C1 segment of cervical spinal cord (tissue), 14 donors: Measurements from ENCODE around the gene CSF1R.
"Not testable (repeated sequence)": the region's sequence is repeated elsewhere in the genome, so short reads cannot be mapped to it uniquely, and the experiment has no call there.

Experiments used
- DNase-seq, 14 donors: peaks; one replicate each; lab custom pipeline; 2025; lab: John Stamatoyannopoulos, UW

The CSF1R gene

DNA sequence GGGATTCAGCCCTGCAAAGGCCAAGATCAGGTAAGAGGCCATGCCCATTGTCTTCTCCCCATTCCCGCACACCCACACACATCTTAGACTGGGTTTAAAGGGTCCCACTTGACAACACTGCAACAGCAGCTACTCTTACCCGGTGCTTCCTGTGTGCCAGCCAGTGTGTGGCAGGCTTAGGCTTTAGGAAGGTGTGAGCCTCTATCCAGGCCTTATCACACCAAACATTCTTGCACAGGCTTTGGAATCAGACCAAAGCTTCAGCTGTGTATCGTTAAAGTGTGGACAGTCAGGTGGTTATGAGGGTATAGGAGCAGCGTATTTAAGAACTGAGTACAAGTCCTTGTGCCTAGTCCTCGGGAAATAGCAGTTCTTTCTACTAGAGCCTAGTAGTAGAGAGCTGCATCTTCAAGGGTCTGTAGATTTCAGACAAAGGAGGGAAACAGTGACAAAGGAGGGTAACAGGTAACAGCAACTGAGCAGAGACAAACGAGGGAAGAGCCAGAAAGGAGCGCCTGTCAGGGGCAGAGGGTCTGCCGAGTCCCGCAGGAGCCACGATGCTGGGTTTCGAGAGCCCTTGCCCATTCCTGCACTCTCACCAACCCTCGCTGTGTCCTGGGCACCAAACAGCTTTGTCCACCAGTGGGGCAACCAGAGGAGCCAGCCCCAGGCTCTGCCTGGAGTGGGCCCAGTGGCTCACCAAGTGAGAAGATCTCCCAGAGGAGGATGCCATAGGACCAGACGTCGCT is 30.9 kb downstream of the CSF1R start:
- DNase-seq = no peak

DNA sequence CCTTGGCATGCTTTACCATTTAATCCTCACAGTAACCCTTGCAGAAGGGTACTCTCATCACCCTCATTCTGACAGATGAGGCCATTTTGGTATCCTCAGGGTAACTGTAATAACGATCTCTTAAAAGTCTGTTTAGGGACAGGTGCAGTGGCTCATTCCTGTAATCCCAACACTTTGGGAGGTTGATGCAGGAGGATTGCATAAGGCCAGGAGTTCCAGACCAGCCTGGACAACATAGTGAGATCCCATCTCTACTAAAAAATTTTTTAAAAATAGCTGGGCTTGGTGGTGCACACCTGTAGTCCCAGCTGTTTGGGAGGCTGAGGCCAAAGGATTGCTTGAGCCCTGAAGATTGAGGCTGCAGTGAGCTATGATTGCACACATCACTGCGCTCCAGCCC is 31.8 kb downstream of the CSF1R start:
- DNase-seq = no peak

DNA sequence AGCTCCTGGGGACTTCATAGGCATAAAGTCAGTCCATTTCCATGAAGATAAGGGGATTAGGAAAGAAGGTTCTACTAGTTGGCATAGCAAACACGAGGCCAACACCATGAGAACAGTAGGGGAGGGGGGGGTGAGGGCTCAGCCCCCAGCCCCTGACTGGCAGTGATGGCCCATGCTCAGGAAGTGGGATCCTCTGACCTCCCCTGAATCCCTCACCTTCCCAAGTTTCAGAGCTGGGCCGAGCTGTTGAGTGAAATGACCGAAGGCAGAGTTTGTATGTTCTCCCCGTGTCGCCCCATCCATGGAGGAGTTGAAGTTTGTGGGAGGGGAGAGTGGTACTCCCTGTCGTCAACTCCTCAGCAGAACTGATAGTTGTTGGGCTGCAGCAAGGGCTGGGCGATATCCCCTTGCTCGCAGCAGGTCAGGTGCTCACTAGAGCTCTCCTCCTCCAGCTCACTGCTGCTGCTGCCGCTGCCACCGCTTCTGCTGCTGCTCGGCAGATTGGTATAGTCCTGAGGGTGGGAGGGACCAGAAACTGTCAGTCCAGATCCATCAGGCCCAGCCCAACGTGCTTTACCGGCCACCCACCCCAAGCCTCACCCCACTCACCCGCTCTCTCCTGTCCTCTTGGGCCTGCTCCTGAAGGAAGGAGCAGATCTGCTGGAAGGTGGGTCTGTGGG is 32.5 kb downstream of the CSF1R start:
- DNase-seq = no peak

DNA sequence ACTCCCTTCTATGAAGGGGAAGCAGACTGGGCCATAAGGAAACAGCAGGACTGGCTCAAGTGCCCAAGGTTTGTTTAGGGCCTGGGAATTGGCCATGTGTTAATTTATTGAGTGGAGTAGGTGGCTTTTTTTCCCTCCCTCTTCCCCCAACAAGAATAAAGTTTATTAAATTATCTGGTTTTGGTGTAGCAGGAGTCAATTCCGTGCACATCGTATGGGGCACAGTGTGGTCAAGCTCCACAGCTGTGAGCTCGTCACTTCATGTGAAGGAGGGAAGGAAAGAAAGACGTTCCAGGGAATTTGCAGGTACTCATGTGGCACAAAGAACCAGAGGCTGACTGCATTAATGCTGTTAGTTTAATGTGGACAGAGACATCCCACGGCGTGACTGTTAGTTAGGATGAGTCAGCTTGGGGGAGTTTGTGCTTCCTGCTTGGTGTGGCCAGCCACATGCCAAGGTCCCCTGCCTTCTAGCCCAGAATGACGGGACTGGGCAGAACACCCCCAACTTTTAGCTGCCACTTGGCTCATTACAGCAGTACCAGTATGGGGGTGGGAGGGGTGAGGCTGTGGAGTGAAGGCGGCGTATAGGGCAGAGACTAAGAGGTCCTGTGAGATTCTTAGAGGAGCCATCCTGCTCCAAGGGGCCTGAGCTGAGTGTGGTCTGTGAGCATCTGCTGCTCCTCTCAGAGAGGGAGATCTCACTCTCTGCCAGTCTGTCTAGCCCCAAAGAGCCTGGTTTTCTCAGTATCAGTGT is 33.2 kb downstream of the CSF1R start:
- no peak for DNase-seq

DNA sequence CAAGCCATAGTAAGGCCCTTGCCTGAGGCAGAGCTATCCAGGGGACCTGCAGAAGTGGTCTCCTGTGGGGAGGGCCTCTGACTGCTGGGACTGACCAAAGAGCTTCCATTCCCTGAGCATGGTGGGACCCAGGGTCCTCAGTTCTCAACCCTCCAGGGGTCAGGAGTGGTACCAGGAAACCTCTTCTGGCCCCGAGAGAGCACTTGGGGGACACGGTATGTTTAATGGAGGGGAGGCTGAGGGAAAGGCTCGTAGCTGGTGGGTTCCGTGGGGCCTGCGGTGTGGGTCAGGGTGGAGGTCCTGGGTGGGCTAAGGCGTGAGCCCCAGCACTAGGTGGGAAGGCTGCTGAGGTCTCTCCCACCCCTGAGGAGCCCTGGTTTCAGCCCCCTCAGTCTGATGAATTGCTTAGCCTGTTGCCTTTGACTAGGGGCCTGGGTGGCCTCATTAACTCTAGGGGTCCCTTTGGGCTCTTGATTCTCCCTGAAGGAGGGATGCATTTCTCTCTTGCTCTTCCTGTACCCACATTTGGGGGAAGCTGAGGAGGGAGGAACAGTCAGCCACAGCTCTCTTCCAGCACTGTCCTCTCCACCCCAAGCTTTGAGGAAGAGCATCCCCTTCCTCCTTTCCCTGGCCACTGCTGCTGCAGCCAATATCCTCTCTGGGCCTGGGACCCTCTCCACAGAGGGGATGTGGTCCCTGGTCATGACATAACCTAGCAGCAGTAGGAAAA is 34.0 kb downstream of the CSF1R start:
- DNase-seq = no peak

DNA sequence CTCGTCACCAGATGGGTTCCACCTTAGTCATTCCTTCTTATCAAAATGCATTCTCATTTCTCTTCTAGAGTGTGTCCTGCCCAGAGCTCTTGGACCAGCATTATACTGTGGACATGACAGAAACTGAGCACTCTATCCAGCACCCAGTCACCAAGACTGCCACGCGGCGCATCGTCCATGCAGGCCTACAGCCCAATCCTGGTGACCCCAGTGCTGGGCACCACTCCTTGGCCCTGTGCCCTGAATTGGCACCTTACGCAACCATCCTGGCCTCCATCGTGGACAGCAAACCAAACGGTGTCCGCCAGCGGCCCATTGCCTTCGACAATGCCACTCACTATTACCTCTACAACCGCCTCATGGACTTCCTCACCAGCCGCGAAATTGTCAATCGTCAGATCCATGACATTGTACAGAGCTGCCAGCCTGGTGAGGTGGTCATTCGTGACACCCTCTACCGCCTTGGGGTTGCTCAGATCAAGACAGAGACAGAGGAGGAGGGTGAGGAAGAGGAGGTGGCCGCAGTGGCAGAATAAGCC is 34.6 kb downstream of the CSF1R start:
- no peak for DNase-seq

DNA sequence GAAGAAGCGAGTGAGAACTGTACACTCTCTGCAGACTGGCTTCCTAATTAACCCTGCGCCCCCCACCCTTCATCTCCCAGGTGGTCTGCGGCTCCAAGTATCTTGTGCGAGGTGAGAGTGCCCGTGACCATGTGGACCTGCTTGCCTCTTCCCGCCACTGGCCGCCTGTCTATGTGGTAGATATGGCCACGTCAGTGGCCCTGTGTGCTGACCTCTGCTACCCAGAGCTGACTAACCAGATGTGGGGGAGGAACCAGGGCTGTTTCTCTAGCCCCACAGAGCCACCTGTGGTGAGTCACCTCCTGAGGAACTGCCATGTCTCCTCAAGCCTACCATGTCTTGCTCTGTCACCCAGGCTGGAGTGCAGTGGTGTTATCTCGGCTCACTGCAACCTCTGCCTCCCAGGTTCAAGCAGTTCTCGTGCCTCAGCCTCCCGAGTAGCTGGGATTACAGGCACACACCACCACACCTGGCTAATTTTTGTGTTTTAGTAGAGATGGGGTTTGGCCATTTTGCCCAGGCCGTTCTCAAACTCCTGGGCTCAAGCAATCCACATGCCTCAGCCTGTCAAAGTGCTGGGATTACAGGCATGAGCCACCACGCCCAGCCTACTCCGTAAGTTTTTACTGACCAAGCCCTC is 36.1 kb downstream of the CSF1R start:
- not testable (repeated sequence) for DNase-seq

DNA sequence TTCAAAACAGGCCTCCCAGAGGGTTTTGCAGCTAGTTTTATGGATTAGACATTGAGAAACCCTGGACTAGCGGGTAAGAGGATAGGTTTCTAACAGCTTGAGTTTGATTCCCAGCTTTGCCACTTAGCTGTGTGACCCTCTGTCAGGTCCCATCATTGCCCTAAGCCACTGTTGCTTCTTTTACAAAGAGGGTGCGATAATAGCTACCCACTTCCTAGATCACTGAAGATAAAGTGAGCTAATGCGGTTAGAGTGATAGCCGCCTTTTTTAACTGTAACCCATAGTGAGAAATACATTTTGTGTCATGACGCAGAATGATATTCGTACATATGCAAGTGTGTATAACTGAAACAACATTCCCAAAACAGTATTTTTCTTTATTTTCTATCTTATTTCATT is 40.3 kb downstream of the CSF1R start:
- DNase-seq = no peak

DNA sequence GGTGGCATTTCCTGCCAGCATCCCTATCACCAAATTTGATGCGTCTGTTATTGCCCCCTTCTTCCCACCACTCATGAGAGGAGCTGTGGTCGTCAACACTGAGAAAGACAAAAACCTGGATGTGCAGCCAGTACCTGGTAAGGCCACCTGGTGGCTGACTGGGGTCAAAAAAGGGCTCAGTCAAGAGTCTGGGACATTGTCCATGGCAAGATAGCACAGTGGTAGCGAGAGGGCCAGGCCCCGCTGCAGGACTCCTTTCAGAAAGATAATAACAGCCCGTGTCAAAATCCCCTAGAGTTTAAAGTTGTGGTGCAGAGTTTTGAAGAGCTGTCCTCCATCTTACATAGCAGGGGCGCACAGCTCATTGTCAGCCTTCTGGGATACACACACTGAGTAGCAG is 40.8 kb downstream of the CSF1R start:
- no peak for DNase-seq

DNA sequence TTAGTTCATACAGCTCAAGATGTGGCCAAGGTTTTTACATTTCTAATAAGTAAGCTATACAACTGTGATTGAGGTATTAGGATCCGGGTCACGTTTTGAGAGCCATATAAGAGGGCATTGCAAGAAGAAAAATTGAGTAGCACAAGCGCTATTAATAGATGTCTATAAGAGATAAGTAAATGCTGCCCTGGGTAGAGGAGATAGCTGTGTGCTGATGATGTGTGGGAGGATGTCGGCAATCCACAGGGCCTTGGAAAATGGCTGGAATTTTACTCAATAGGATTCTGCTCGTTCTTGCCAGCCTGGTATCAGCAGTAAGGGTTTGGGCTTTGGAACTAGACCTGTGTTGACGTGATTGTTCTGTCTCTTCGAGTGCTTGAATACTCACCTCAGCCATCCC is 41.6 kb downstream of the CSF1R start:
- no peak for DNase-seq

DNA sequence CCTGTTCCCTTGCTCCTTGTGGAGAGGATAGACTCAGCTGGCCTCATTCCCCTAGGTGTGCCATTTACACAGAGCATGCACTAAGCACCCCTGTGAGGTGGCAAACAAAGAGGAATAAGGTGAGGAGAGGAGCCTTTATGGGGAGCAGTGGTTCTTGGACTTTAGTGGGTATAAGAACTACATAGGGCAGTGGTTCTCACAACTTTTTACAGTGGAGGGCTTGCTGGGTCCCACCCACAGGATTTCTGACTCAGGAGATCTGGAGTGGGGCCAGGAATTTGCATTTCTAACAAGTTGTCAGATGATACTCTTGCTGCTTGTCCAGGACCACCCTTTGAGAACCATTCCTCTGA is 42.0 kb downstream of the CSF1R start:
- no peak for DNase-seq

DNA sequence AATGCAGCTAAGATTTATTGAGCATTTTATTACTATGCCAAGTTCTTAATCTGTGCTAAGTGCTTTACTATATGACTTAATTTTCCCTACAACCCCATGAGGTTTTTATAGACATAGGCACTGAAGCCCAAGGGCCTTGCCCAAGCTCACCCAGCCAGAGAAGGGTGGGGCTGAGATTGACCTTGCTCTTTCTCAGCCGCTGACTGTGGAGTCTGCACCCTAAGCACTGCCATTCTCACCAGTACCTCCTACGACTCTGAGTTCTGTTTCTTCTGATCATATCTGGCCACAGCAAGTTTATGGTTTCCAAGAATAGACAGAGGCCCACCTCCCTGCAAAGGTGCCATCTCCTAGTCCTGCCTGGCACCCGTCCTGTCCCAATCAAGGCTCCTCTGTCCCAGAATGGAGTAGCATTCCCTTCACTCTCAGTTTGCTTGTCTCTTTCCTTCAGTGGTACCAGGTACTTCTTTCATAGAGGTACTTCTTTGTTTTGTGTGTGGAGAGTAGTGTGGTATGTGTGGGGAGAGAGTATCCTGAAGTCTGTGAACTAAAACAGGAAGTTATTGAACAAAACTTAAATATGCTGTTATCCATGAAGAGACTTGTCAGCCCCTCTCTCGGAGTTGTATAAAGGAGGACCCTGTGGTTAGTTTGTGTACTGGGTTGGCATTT is 42.6 kb downstream of the CSF1R start:
- DNase-seq = no peak

DNA sequence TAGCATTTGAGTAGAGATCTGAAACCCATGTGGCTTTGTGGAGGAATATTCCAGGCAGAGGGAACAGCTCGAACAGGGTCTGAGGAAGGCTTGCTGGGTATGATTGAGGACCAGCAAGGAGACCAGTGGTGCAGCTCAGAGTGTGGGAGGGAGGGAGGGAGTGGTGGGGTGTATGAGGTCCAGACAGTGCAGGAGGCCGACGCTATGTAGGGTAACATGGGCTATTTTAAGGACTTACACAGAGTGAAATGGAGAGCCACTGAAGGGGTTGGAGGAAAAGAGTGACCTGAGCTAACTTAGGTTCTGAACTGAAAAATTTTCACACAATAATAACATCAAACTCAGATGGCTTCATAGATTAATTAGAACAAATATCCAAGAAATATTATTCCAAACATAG is 43.9 kb downstream of the CSF1R start:
- no peak for DNase-seq

DNA sequence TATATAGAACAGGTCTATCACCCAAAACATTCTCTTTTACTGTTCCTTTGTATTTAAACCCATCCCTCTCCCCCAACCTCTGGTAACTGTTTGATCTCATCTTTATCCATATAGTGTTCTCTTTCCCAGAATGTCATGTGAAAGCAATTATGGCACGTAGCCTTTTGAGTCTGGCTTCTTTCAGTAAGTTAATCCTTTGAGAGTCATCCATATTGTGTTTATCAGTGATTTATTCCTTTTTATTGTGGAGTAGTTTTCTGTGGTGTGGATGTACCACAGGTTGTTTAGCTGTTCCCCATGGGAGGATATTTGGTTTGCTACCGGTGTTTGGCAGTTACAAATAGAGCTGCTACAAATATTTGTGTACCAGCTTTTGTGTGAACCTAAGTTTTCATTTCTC is 47.8 kb downstream of the CSF1R start:
- no peak for DNase-seq

DNA sequence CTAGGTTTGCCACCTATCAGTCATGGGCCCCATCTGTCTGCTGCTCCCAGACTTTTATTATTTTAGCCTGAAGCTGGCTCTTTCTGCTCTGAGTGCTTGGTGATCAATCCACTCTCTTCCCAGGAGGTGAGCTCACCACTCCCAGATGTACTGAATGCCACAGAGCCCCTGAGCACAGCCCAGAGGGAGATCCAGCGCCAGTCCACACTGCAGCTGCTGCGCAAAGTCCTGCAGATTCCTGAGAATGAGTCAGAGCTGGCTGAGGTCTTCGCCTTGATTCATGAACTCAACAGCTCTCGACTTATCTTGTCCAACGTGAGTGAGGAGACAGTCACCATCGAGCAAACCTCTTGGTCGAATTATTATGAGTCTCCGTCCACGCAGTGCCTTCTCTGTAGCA is 49.8 kb downstream of the CSF1R start:
- no peak for DNase-seq

DNA sequence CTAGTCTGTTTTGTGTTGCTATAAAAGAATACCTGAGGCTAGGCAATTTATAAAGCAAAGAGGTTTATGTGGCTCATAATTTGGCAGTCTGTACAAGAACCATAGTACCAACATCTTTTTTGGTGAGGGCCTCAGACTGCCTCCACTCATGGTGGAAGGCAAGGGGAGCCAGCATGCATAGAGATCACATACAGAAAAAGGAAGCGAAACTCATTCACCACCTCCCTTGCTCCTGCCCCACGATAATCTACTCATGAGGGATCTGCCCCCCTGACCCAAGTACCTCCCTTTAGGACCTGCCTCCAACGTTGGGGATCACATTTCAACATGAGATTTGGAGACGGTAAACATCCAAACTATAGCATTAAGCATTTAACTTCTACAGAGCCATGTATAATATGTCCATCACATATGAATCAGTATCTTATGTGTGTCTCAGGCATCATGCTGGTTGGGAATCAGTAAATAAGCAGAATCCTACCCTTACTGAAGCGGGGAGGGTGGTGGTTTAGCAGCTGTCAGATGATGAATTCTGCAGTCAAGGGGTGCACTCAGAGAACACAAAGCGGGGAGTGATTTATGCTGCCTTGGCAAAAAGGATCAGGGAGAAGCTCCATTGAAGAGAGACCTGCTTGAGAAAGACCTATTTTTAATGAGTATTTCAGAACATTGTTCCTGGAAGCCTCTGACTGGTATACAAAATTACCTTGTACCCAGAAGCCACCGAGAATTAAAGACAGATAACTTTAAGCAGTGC is 51.0 kb downstream of the CSF1R start:
- no peak for DNase-seq

DNA sequence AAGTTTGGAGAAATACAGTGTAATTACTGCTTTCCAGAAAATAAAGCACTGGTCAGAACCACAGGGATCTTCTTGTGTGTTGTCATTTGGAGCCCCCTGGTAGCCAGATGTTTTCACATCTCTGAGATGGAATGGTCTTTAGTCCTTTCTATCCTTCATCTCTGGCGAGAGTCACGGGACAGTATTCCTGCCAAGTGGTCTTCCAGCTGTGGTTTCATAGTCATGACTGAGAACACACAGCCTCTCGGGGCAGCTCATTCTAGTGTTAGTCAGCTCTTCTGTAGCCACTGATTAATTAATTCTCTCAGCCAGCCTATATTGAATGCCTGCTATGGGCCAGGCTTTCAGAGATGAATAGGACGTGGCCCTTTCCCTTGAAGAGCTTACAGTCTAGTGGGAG is 51.7 kb downstream of the CSF1R start:
- no peak for DNase-seq

DNA sequence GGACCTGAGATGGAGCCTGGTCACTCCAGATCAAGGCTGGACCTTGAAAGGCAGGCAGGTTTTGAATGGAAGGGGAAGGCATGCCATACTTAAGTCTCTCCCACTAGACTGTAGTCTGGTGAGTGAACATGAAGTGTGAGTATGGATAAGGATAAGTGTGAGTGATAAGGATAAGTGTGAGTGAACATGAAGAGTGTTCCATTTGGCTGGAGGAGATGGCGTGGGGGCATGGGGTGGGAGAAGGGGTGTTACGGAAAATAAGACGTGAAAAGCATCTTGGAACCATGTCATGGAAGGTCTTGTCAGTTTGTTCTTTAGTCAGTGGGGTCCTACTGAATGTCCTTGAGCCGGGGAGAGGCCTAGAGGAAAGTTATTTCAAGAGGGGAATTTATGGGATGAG is 53.0 kb downstream of the CSF1R start:
- DNase-seq = no peak

DNA sequence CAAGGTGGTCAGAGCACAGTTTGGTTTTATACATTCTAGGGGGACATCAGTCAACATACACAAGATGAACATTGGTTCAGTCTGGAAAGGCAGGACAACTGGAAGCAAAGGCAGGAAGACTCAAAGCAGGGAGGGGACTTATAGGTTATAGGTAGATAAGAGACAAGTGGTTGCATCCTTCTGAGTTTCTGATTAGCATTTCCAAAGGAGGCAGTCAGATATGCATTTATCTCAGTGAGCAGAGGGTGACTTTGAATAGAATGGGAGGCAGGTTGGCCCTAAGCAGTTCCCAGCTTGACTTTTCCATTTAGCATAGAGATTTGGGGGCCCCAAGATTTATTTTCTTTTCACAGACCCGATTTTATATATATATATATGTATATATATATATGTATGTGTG is 58.3 kb downstream of the CSF1R start:
- DNase-seq = not testable (repeated sequence)

DNA sequence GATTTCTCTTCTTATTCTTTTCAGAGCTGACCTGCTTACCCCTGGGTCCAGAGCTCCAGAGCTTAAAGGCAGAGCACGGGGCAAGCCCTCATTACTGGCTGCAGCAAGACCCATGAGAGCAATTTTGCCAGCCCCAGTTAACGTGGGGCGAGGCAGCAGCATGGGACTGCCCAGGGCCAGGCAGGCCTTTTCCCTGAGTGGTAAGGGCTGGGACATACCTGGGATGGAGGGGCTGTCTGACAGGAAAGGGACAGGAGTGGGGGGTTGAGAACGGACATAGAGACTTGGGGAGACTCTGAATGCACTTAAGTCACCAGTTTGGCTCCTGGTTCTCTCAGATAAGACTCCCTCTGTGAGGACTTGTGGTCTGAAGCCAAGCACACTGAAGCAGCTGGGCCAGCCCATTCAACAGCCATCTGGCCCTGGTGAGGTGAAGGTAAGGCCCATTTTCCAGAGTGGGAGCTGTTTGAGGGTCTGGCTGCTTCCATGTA is 59.6 kb downstream of the CSF1R start:
- peak in 1 of 14 donors; percentile 4 for DNase-seq
